NT2/D1 (cell line): ENCODE data around the gene CADM2.
"Not testable (repeated sequence)": the region's sequence is repeated elsewhere in the genome, so short reads cannot be mapped to it uniquely, and the experiment has no call there.

Experiments used
- DNase-seq: peaks from one replicate; pipeline ENCODE4 v3.0.0-alpha.2; 2011; ENCODE audit warnings: low read depth, low spot score
- H3K27me3 ChIP-seq: 2 replicates; pipeline ENCODE4 v1.6.0; 2011; ENCODE audit warnings: mild to moderate bottlenecking; ENCODE audit not compliant: insufficient read length, insufficient read depth
- H3K36me3 ChIP-seq: 2 replicates; pipeline ENCODE4 v1.6.1; 2011; ENCODE audit warnings: mild to moderate bottlenecking, low read length, mixed read lengths; ENCODE audit not compliant: insufficient read depth, insufficient read length
- H3K4me1 ChIP-seq: 2 replicates; pipeline ENCODE4 v1.5.1; 2011; ENCODE audit not compliant: insufficient read depth, insufficient read length
- H3K4me3 ChIP-seq: 2 replicates; pipeline ENCODE4 v1.5.1; 2011; ENCODE audit warnings: low read depth; ENCODE audit not compliant: insufficient read length
- H3K9ac ChIP-seq: 2 replicates; pipeline ENCODE4 v1.6.0; 2011; ENCODE audit warnings: low read depth; ENCODE audit not compliant: insufficient read length
- H3K9me3 ChIP-seq: 2 replicates; pipeline ENCODE4 v1.5.1; 2011; ENCODE audit warnings: mild to moderate bottlenecking, low read length; ENCODE audit not compliant: insufficient read depth
- SUZ12 ChIP-seq: IDR thresholded peaks from 2 replicates; pipeline ENCODE4 v1.6.1; 2011; ENCODE audit not compliant: insufficient read length, insufficient read depth; ENCODE audit errors: extremely low read depth
- YY1 ChIP-seq: IDR thresholded peaks from 2 replicates; pipeline ENCODE4 v1.6.1; 2011; ENCODE audit not compliant: insufficient read length, insufficient read depth
- ZNF274 ChIP-seq: IDR thresholded peaks from 2 replicates; pipeline ENCODE4 v1.6.1; 2011; ENCODE audit warnings: mild to moderate bottlenecking, low read depth, low read length

The CADM2 gene

DNA sequence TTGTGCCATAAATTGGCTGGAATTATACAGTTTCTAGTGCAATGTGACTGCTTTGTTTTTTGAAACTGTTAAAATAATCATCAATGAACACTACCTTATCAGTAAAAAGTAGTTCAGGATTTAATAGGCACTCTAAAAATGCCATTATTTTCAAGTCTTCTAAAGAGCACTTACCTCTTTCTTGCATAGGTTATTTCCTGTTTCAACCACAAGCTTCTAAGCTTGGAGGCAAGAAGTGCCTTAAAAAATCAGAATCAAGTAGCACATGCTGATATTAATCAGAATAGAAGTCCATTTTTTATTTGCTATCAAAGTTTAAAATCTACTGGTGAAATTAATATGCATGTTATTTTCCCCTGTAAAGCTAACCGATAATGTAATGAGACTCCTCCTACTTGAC lies 991.6 kb downstream of the CADM2 start:
- no peak overlapping the region for H3K9ac ChIP-seq
- no peaks in the 10 kb centered on the region for H3K27me3 ChIP-seq
- no peak overlapping the region for H3K4me3 ChIP-seq
- no peaks in the 10 kb centered on the region for H3K9me3 ChIP-seq
- no peaks in the 10 kb centered on the region for H3K4me1 ChIP-seq
- no peaks in the 10 kb centered on the region for H3K36me3 ChIP-seq
- no peak for TF ChIP-seq SUZ12
- TF ChIP-seq ZNF274, result no peak
- TF ChIP-seq YY1, result no peak
- DNase-seq, result no peak

DNA sequence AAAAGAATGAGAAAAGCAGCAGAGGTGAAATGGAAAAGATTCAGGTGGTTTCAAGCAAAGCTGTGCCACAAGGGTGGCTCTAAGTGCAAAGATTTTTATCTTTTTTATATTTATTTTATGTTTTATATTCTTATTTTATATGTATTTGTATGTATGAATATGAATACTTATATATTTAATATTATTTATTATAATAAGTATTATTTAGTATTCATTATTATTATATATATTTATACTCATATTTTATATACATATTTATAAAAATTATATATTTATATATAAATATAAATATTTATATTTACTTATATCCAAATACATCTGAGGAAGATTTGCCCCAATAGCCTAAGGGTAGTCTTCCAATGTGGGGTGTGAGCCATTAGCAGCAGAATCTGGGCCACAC lies 1002.0 kb downstream of the CADM2 start:
- TF ChIP-seq SUZ12 (no peak), YY1 (no peak), ZNF274 (no peak)
- no peaks in the 10 kb centered on the region for H3K9me3 ChIP-seq
- H3K4me1 ChIP-seq, result no peaks in the 10 kb centered on the region
- no peak overlapping the region for H3K4me3 ChIP-seq
- no peak for DNase-seq
- H3K36me3 ChIP-seq, result no peaks in the 10 kb centered on the region
- H3K27me3 ChIP-seq, result no peaks in the 10 kb centered on the region
- H3K9ac ChIP-seq, result no peak overlapping the region

DNA sequence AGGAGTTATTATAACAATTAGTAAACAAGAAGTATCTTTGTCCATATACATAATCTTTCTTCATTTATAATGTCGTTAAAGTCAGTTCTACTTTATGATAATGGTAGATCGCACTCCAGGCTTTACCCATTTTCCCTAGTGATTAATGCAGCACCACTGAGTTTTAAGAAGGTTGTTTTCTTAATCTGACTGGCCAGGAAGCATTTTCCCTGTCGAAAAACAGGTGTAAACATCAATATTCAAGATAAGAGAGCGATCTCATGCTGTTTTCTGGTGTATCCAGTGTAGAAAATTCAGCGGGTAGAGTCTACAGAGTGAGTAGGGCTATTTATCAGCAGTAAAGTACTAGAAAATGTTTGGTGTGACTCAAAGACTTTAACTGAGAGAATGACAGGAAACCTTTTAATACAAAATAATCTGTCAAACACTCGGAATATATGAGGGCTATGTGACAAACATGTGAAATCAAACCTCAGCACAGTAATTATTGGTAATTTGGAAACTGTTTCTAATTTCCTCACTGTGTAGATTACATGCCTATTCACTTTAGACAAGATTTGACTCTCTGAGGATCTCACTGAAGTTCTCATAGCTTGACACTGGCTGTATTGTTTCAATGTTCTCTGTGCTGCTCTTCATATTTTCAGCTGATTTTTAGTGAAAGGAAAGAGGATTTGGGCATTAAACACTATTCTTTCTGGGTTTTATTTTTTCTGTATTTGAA lies 1019.0 kb downstream of the CADM2 start:
- no peaks in the 10 kb centered on the region for H3K9me3 ChIP-seq
- TF ChIP-seq ZNF274 (no peak), SUZ12 (no peak), YY1 (no peak)
- no peaks in the 10 kb centered on the region for H3K27me3 ChIP-seq
- no peaks in the 10 kb centered on the region for H3K36me3 ChIP-seq
- no peak overlapping the region for H3K4me3 ChIP-seq
- no peak for DNase-seq
- no peaks in the 10 kb centered on the region for H3K4me1 ChIP-seq
- H3K9ac ChIP-seq, result no peak overlapping the region

DNA sequence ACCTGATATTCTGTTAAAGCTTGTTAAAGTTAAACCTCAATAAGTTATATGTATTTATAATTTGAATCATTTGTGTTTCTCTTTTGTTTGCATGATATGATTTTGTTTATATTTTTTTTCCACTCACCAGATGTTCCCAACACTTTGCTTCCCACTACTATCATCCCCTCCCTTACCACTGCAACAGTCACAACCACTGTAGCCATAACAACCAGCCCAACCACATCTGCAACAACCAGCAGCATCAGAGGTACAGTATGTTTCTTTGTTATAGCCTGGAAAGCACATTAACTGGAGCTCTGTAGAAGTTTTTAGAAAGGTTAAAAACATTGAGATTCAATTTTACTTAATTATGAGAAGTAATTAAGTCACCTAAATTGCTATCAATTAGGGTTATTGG lies 1020.2 kb downstream of the CADM2 start:
- H3K4me3 ChIP-seq, result no peak overlapping the region
- H3K9me3 ChIP-seq, result no peaks in the 10 kb centered on the region
- H3K9ac ChIP-seq, result no peak overlapping the region
- no peak for DNase-seq
- TF ChIP-seq ZNF274, result no peak
- TF ChIP-seq SUZ12, result no peak
- H3K27me3 ChIP-seq, result no peaks in the 10 kb centered on the region
- H3K4me1 ChIP-seq, result no peaks in the 10 kb centered on the region
- no peaks in the 10 kb centered on the region for H3K36me3 ChIP-seq

DNA sequence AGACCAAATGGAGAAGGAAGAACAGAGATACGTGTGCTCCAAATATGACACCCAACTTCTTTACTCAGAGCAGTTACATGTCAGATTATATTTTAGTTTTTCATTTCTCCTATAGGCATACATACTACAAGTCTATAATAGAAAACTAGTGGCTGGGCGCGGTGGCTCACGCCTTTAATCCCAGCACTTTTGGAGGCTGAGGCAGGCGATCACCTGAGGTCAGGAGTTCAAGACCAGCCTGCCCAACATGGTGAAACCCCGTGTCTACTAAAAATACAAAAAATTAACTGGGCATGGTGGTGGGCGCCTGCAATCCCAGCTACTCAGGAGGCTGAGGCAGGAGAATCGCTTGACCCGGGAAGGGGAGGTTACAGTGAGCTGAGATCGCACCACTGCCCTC lies 1030.8 kb downstream of the CADM2 start:
- H3K27me3 ChIP-seq, H3K4me3 ChIP-seq, H3K4me1 ChIP-seq, H3K36me3 ChIP-seq, H3K9me3 ChIP-seq, H3K9ac ChIP-seq, DNase-seq: not testable (repeated sequence)

DNA sequence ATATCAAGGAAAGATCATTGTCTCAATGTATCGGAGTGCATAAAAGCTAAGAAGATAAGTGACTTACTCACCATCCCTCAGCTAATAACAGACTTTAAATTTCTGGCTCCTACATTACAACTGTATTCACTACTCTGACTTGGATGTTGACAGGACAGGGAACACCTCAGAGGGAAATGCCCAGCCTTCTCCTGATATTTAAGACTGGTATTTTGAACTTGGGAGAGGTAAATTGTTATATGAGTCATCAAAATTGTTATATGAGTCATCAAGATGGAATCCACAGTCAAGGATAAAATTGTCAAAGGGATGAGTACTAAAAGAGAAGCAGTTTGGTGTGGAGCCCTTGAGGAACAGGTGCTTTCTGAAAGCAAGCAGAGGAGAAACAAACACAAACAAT lies 1070.8 kb downstream of the CADM2 start:
- no peaks in the 10 kb centered on the region for H3K4me1 ChIP-seq
- no peaks in the 10 kb centered on the region for H3K36me3 ChIP-seq
- no peaks in the 10 kb centered on the region for H3K9me3 ChIP-seq
- H3K4me3 ChIP-seq, result no peak overlapping the region
- no peaks in the 10 kb centered on the region for H3K27me3 ChIP-seq
- H3K9ac ChIP-seq, result no peak overlapping the region
- no peak for DNase-seq
- TF ChIP-seq SUZ12, result no peak
- TF ChIP-seq YY1, result no peak
- no peak for TF ChIP-seq ZNF274

DNA sequence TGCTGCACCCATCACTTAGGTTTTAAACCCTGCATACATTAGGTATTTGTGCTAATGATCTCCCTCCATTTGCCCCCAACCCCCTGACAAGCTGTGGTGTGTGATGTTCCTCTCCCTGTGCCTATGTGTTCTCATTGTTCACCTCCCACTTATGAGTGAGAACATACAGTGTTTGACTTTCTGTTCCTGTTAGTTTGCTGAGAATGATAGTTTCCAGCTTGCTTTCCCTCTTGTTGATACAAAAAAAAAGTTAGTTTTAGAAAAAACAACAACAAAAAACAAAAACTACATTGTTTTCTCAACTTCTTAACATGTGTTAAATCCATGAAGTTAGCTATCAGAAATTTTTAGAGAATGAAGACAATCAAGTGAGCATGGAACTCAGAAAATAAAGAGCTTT lies 1079.1 kb downstream of the CADM2 start:
- Histone ChIP-seq H3K4me1 (no peaks in the 10 kb centered on the region), H3K36me3 (no peaks in the 10 kb centered on the region), H3K27me3 (no peaks in the 10 kb centered on the region), H3K9ac (no peak overlapping the region), H3K9me3 (peaks cover 15% of the 10 kb centered on the region; the same call in 1 of the 2 replicates), H3K4me3 (no peak overlapping the region)
- TF ChIP-seq SUZ12 (no peak), YY1 (no peak), ZNF274 (no peak)
- DNase-seq, result no peak
